Suprapubic skin (tissue), 4 donors: ENCODE data around the gene SAMHD1.

ENCODE experiments used
- CTCF ChIP-seq, 2 donors: fragments of 200-600 bp in 1 of 2; fragments of 450-650 bp in 1 of 2; sonication (generic) in 1 of 2; IDR thresholded peaks; one replicate each; pipeline ENCODE4 v1.5.1; 2016 to 2019; ENCODE audit warnings: antibody characterized with exemption in 2 of 2, mild to moderate bottlenecking in 1 of 2, moderate library complexity in 1 of 2
- EP300 ChIP-seq: sonication (generic); formaldehyde crosslinking; IDR thresholded peaks from one replicate; pipeline ENCODE4 v1.6.1; 2017; ENCODE audit warnings: antibody characterized with exemption
- POLR2A ChIP-seq, 2 donors: fragments of 450-650 bp; IDR thresholded peaks; one replicate each; pipeline ENCODE4 v1.6.1; 2017; ENCODE audit warnings: antibody characterized with exemption in 2 of 2, mild to moderate bottlenecking in 2 of 2, moderate library complexity in 2 of 2
- POLR2AphosphoS5 ChIP-seq, 3 donors: sonication (generic); formaldehyde crosslinking; IDR thresholded peaks; one replicate each; pipeline ENCODE4 v1.6.1; 2017; ENCODE audit warnings: antibody characterized with exemption in 3 of 3

GRCh38 chr20:36924167-36925045 lies 27.1 kb downstream of the SAMHD1 start:
- no peak for TF ChIP-seq CTCF (IDR thresholded peaks at IDR 0.05)
- TF ChIP-seq POLR2AphosphoS5 (IDR thresholded peaks at IDR 0.05), result no peak
- TF ChIP-seq POLR2A (IDR thresholded peaks at IDR 0.05), result no peak
- no peak for TF ChIP-seq EP300
